Kidney (tissue), 14 donors: Measurements from ENCODE around the gene FGF8. TPM values are rescaled to one million over a fixed set of nuclear protein-coding genes. Genes with fewer than 3 reads are reported as not detected.

ENCODE experiments used
- DNase-seq, 5 donors: peaks; one replicate each; pipeline ENCODE4 v3.0.0-alpha.2; 2013 to 2020
- FAIRE-seq: peaks from 2 replicates; lab custom pipeline; 2012; peaks lifted over from hg19 to GRCh38; lab: Jason Lieb, UNC
- H3K27ac ChIP-seq, 2 donors: one replicate each; pipeline ENCODE4 v1.7.0; 2013; ENCODE audit warnings: low read depth in 2 of 2, low read length in 2 of 2, inconsistent platforms in 1 of 2
- H3K27me3 ChIP-seq: one replicate; pipeline ENCODE4 v1.7.1; 2013; ENCODE audit warnings: low read length, inconsistent platforms; ENCODE audit not compliant: control insufficient read depth, insufficient read depth
- H3K36me3 ChIP-seq, 3 donors: one replicate each; pipeline versions ENCODE4 v1.7.0 to v1.7.1; 2013; ENCODE audit warnings: low read length in 3 of 3, control low read depth in 1 of 3, inconsistent platforms in 1 of 3; ENCODE audit not compliant: insufficient read depth in 3 of 3, control insufficient read depth in 2 of 3
- H3K4me1 ChIP-seq, 3 donors: one replicate each; pipeline versions ENCODE4 v1.7.0 to v1.7.1; 2013; ENCODE audit warnings: low read length in 3 of 3, inconsistent platforms in 1 of 3, low read depth in 1 of 3; ENCODE audit not compliant: control insufficient read depth in 2 of 3, insufficient read depth in 2 of 3
- H3K4me3 ChIP-seq, 3 donors: one replicate each; pipeline versions ENCODE4 v1.7.0 to v1.8.1; 2013; ENCODE audit warnings: low read length in 3 of 3, control low read depth in 1 of 3, inconsistent platforms in 1 of 3
- H3K9ac ChIP-seq, 3 donors: one replicate each; pipeline versions ENCODE4 v1.7.0 to v1.7.1; 2013; ENCODE audit warnings: low read length in 3 of 3, control low read depth in 1 of 3, inconsistent platforms in 1 of 3
- H3K9me3 ChIP-seq, 3 donors: one replicate each; pipeline versions ENCODE4 v1.7.0 to v1.7.1; 2013; ENCODE audit warnings: low read length in 3 of 3, control low read depth in 1 of 3, inconsistent platforms in 1 of 3; ENCODE audit not compliant: control insufficient read depth in 2 of 3, insufficient read depth in 1 of 3
- intact Hi-C: fragments of 100-400 bp; cut with DNase I; formaldehyde crosslinking; loops from one replicate; pipeline ENCODE4 v1.11.1; 2022
- polyA plus RNA-seq: library from polyadenylated mRNA; stranded (reverse); fragments of 350-450 nt; fragmentation: Illumina TruSeq; extraction: RNeasy Lipid Tissue Mini Kit (QIAGEN cat#74804); gene quantifications from one replicate; pipeline ENCODE4 v1.2.3, GENCODE V29; 2014; ENCODE audit warnings: low read depth, low replicate concordance; ENCODE audit not compliant: insufficient read depth
- total RNA-seq: library from RNA; stranded (reverse); fragmentation: NEBNext Ultra II Directional; extraction: Animal tissue kit (Norgen Biotek cat#: 25700); gene quantifications from one replicate; pipeline ENCODE4 v1.2.1, GENCODE V29; 2021
- TF ChIP-seq, protein P1 (sequence below): IDR thresholded peaks from 3 replicates; pipeline ENCODE4 v1.5.1; 2012; ENCODE audit warnings: mild to moderate bottlenecking, moderate library complexity, borderline replicate concordance; ENCODE audit not compliant: insufficient read depth; ENCODE audit errors: extremely low read depth
- donor health status: control.
- donor health status: control.
- donor health status: control.
- donor health status: control.
- donor health status: control.
- donor health status: DM: yes; HTN: yes; CAD: no.
- donor health status: Normal renal cell carcinoma (clear cell type).

FGF8 gene
- total and polyA plus RNA-seq, 2 donors from 2014 or later: not detected

- TF ChIP-seq, protein P1, sequence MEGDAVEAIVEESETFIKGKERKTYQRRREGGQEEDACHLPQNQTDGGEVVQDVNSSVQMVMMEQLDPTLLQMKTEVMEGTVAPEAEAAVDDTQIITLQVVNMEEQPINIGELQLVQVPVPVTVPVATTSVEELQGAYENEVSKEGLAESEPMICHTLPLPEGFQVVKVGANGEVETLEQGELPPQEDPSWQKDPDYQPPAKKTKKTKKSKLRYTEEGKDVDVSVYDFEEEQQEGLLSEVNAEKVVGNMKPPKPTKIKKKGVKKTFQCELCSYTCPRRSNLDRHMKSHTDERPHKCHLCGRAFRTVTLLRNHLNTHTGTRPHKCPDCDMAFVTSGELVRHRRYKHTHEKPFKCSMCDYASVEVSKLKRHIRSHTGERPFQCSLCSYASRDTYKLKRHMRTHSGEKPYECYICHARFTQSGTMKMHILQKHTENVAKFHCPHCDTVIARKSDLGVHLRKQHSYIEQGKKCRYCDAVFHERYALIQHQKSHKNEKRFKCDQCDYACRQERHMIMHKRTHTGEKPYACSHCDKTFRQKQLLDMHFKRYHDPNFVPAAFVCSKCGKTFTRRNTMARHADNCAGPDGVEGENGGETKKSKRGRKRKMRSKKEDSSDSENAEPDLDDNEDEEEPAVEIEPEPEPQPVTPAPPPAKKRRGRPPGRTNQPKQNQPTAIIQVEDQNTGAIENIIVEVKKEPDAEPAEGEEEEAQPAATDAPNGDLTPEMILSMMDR: no peak
- Histone ChIP-seq H3K9me3 (no peaks in the 10 kb centered on the region), H3K27ac (no peak overlapping the region), H3K4me1 (peaks cover 0 to 8% (median 0%) of the 10 kb centered on the region in 3 donors), H3K36me3 (no peaks in the 10 kb centered on the region), H3K9ac (no peak overlapping the region), H3K4me3 (no peak overlapping the region), H3K27me3 (no peaks in the 10 kb centered on the region)
- no peak for DNase-seq
- no peak for FAIRE-seq
- intact Hi-C loops: no loop called here
These were observed 8.9 kb downstream of the FGF8 start for GRCh38 chr10:101766753-101767599.

- no peak overlapping the region for H3K27ac ChIP-seq
- intact Hi-C loops: no loop called here
- H3K4me3 ChIP-seq: no peak overlapping the region
- H3K4me1 ChIP-seq: peaks cover 0 to 8% (median 0%) of the 10 kb centered on the region in 3 donors
- no peaks in the 10 kb centered on the region for H3K36me3 ChIP-seq
- no peaks in the 10 kb centered on the region for H3K9me3 ChIP-seq
- DNase-seq (no peak), FAIRE-seq (no peak)
- no peaks in the 10 kb centered on the region for H3K27me3 ChIP-seq
- H3K9ac ChIP-seq: no peak overlapping the region
- TF ChIP-seq, protein P1: no peak
These were observed 9.6 kb downstream of the FGF8 start for GRCh38 chr10:101766306-101766705.

GRCh38 chr10:101763141-101763846, 12.6 kb downstream of the FGF8 start:
- no peak overlapping the region for H3K27ac ChIP-seq
- no peak overlapping the region for H3K9ac ChIP-seq
- no peaks in the 10 kb centered on the region for H3K9me3 ChIP-seq
- no peak overlapping the region for H3K4me3 ChIP-seq
- intact Hi-C loops: no loop called here
- H3K27me3 ChIP-seq: peaks cover 3% of the 10 kb centered on the region
- no peaks in the 10 kb centered on the region for H3K36me3 ChIP-seq
- TF ChIP-seq, protein P1: no peak
- FAIRE-seq (no peak), DNase-seq (no peak)
- H3K4me1 ChIP-seq: peaks cover 0 to 8% (median 0%) of the 10 kb centered on the region in 3 donors
